Testis (tissue), 3 donors: ENCODE results near the gene MARCOL. TPM values are rescaled to one million over a fixed set of nuclear protein-coding genes. Genes with fewer than 3 reads are reported as not detected.

Experiments used
- DNase-seq: peaks from one replicate; pipeline ENCODE4 v3.0.0-alpha.2; 2019
- H3K27ac ChIP-seq, 2 donors: fragments of 200-600 bp; sonication (generic); one replicate each; pipeline ENCODE4 v1.5.1; 2019
- H3K27me3 ChIP-seq: fragments of 200-600 bp; sonication (generic); one replicate; pipeline ENCODE4 v1.5.1; 2019
- H3K36me3 ChIP-seq: fragments of 200-600 bp; sonication (generic); one replicate; pipeline ENCODE4 v1.5.1; 2017; ENCODE audit warnings: low read depth; ENCODE audit errors: missing control alignments
- H3K4me1 ChIP-seq: fragments of 200-600 bp; sonication (generic); one replicate; pipeline ENCODE4 v1.5.1; 2019
- H3K4me3 ChIP-seq, 2 donors: fragments of 200-600 bp; sonication (generic); one replicate each; pipeline ENCODE4 v1.5.1; 2017 to 2019
- H3K9me3 ChIP-seq: fragments of 200-600 bp; sonication (generic); one replicate; pipeline ENCODE4 v1.5.1; 2017
- CTCF ChIP-seq, 3 experiments: fragments of 450-650 bp in 2 of 3; fragments of 200-600 bp in 1 of 3; sonication (generic) in 1 of 3; IDR thresholded peaks; one replicate each; pipeline ENCODE4 v1.5.1; 2016 to 2019; ENCODE audit warnings: antibody characterized with exemption in 3 of 3, mild to moderate bottlenecking in 2 of 3, moderate library complexity in 1 of 3
- POLR2A ChIP-seq: fragments of 450-650 bp; IDR thresholded peaks from one replicate; pipeline ENCODE4 v1.6.1; 2017; ENCODE audit warnings: antibody characterized with exemption, mild to moderate bottlenecking, moderate library complexity
- WGBS, 2 donors: methylation state at CpG; one replicate each; pipeline ENCODE4 v1.1.5; 2018; 5-methylcytosine and 5-hydroxymethylcytosine counted together
- intact Hi-C: fragments of 100-400 bp; cut with DNase I; formaldehyde crosslinking; loops from one replicate; pipeline ENCODE4 v1.15.1; 2023; ENCODE audit warnings: low total_unique reads
- polyA plus RNA-seq: library from polyadenylated mRNA; stranded (reverse); fragments of 350-450 nt; fragmentation: Illumina TruSeq; extraction: RNeasy Lipid Tissue Mini Kit (QIAGEN cat#74804); gene quantifications from one replicate; pipeline ENCODE4 v1.2.3, GENCODE V29; 2014; ENCODE audit warnings: low read depth, low replicate concordance; ENCODE audit not compliant: insufficient read depth
- total RNA-seq, 2 donors: library from RNA; depleted of rRNA; stranded (reverse); fragments of >200 nt; gene quantifications; one replicate each; pipeline ENCODE4 v1.2.3, GENCODE V29; 2016

MARCOL gene
- total and polyA plus RNA-seq, 3 donors from 2014 or later = not detected

GRCh38 chr5:148202531-148203203, 35.7 kb upstream of the MARCOL start, which contains the start of gene SPINK6:
TSS of gene SPINK6 (plus strand) at chr5:148203042. CDS start at chr5:148203097, 55 bp downstream.
- Histone ChIP-seq H3K9me3 (no peaks in the 10 kb centered on the region), H3K36me3 (no peaks in the 10 kb centered on the region), H3K27me3 (no peaks in the 10 kb centered on the region), H3K27ac (no peak within 1 kb of the TSS), H3K4me1 (no peaks in the 10 kb centered on the region), H3K4me3 (no peak within 1 kb of the TSS)
- DNase-seq = no peak
- TF ChIP-seq POLR2A (no peak), CTCF (IDR thresholded peaks at IDR 0.05) (no peak)
- intact Hi-C loops = no loop called here
- WGBS, 2 donors = 90 to 93% methylated on average over 2 of the region's 2 CpGs

DNA sequence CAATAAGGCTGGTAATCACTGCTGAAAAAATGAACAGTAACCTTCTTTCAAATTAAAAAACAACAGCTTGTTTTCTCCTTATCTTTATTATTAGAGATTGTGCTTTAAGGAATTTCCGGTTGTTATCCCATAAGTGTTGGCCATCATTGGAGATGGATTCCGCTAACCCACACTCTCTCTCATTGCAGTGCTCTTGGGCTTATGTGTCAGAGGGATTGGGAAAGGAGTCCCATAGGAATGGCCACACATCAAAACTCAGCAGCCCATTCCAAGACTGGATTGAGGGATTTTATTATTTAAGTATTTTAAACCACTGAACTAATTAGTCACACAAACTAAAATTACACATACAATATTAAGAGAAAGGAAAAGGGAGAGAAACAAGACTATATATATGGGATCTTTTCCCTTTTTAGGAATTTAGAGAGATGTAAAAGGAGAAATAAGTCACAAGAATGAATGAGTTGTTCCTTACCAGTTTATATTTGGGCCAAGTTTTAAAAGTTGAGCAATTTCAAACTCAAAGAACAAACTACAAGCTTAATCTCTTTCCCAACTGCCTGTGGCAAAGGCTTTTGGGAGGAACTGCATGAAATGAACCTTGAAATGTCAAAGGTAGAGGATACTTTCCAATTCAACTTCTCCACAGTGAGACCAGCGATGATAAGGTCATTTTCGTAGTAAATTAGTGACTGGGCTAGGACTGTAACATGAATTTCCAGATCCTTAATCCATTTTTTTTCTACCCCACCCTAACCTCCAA, 33.1 kb upstream of the MARCOL start:
- WGBS, 2 donors = 52 to 54% methylated on average over 4 of the region's 4 CpGs
- Histone ChIP-seq H3K36me3 (no peaks in the 10 kb centered on the region), H3K27ac (peak overlapping the region in 1 of 2 donors; percentile 38), H3K4me1 (no peaks in the 10 kb centered on the region), H3K27me3 (no peaks in the 10 kb centered on the region), H3K9me3 (no peaks in the 10 kb centered on the region), H3K4me3 (no peak overlapping the region)
- TF ChIP-seq POLR2A (no peak), CTCF (IDR thresholded peaks at IDR 0.05) (no peak)
- no peak for DNase-seq
- intact Hi-C loops = no loop called here

DNA sequence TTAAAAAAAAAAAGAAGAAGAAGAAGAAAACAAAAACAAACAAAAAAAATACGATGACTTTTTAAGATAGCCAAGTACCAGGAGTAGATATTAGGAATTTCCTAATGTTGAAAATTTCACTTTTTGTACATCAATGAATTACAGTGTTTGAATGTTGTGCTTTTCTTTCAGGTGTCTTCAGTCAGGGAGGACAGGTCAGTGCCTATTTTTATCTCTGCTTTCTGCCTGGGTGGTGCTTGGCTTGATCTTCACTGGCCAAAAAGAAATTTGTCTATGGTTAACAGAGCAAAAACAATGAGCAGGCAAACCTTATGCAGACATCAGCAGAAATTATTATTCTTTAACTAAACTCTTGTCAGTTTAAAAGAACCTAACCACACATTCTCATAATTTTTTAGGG, 32.5 kb upstream of the MARCOL start:
- no peaks in the 10 kb centered on the region for H3K27me3 ChIP-seq
- intact Hi-C loops = no loop called here
- 47 to 48% methylated on average over 1 of the region's 1 CpG for WGBS, 2 donors
- H3K4me3 ChIP-seq = no peak overlapping the region
- no peaks in the 10 kb centered on the region for H3K4me1 ChIP-seq
- peak overlapping the region in 1 of 2 donors; percentile 38 for H3K27ac ChIP-seq
- TF ChIP-seq POLR2A (no peak), CTCF (IDR thresholded peaks at IDR 0.05) (no peak)
- no peak for DNase-seq
- no peaks in the 10 kb centered on the region for H3K36me3 ChIP-seq
- no peaks in the 10 kb centered on the region for H3K9me3 ChIP-seq

GRCh38 chr5:148206620-148207019, 31.7 kb upstream of the MARCOL start:
- intact Hi-C loops = no loop called here
- Histone ChIP-seq H3K4me1 (no peaks in the 10 kb centered on the region), H3K4me3 (no peak overlapping the region), H3K9me3 (no peaks in the 10 kb centered on the region), H3K27ac (peak overlapping the region in 1 of 2 donors; percentile 38), H3K36me3 (no peaks in the 10 kb centered on the region), H3K27me3 (no peaks in the 10 kb centered on the region)
- WGBS, 2 donors = 36 to 47% methylated on average over 1 of the region's 1 CpG
- DNase-seq = no peak
- TF ChIP-seq POLR2A (no peak), CTCF (IDR thresholded peaks at IDR 0.05) (no peak)
